Measurements from ENCODE around the gene AEBP1.

- TF ChIP-seq CTCF (IDR thresholded peaks at IDR 0.05; ENCODE audit: low read depth, low read length), result no peak
- TF ChIP-seq POLR2A (IDR thresholded peaks at IDR 0.05; ENCODE audit: extremely low read depth, insufficient read length), result no peak
- TF ChIP-seq MYC (IDR thresholded peaks at IDR 0.05; ENCODE audit: low read depth, low read length), result 0 out of 2 replicates have a peak, but pooled peaks have one; percentile 16
These were observed 6.8 kb upstream of the AEBP1 start for GRCh38 chr7:44097064-44097932.
